ENCODE data around the gene STRADB.

The STRADB gene

GRCh38 chr2:201452058-201452921 is 750 bp downstream of the STRADB start:
- Histone ChIP-seq H3K27me3 (ENCODE audit: control insufficient read depth, insufficient read depth, low read length) (no peaks in the 10 kb centered on the region), H3K9me3 (ENCODE audit: control insufficient read depth, insufficient read depth, low read length) (no peaks in the 10 kb centered on the region), H3K4me1 (ENCODE audit: control insufficient read depth, insufficient read depth, low read length) (no peaks in the 10 kb centered on the region), H3K9ac (ENCODE audit: low read depth, low read length) (peak overlapping the region; percentile 58), H3K36me3 (ENCODE audit: control insufficient read depth, insufficient read depth, low read length) (no peaks in the 10 kb centered on the region), H3K4me3 (ENCODE audit: low read depth, low read length) (peak overlapping the region; percentile 97)

DNA sequence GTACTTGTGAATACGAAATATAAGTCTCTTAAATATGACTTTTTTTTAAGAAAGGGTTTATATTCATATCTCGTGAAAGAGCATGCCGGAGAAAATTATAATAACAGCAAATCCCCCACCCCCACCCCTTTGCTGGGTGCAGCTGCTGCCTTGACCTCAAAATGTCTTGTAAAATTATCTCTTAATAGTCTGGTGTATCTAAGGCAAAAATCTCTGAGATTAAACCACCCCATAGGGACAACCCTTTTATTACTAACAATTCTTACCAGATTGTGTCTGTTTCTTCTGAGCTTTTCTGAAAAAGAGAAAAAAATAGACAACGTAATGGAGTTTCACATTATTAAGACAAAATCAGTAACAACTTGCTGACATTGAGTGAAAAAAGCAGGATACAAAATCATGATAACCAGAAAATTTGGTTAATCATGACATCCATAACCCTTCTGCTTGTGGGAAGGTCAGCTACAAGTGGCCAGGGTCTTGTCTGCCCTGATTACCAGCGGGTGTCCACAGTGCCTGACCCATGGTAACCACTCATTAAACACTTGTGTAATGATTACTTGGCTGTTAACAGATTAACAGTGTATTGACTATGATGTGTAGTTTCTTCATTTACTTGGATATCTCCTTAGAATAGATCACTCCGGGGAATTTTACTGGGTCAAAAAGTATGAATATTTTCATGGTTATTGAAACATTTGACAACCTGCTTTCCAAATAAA is 1.5 kb downstream of the STRADB start:
- peak overlapping the region; percentile 97 for H3K4me3 ChIP-seq (ENCODE audit: low read depth, low read length)
- no peaks in the 10 kb centered on the region for H3K36me3 ChIP-seq (ENCODE audit: control insufficient read depth, insufficient read depth, low read length)
- H3K9me3 ChIP-seq (ENCODE audit: control insufficient read depth, insufficient read depth, low read length): no peaks in the 10 kb centered on the region
- no peak overlapping the region for H3K9ac ChIP-seq (ENCODE audit: low read depth, low read length)
- no peaks in the 10 kb centered on the region for H3K4me1 ChIP-seq (ENCODE audit: control insufficient read depth, insufficient read depth, low read length)
- no peaks in the 10 kb centered on the region for H3K27me3 ChIP-seq (ENCODE audit: control insufficient read depth, insufficient read depth, low read length)

DNA sequence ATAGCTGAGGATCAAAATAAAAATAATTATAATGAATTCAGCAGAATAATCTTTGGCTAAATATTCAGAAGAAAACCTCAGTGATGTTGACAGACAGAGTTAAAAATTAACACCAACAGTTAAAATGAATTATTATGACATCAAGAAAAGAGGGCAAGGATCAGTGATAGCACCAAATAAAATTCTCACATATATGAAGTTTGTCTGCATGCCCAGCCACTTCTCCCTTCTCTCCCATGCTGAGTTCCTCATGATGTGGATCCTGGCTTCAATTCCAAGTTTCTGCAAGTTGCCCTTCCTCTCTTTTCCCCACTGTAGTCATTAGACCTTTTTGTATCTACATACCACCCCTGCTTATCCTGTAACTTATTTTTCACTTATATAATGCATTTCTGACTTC is 6.8 kb downstream of the STRADB start:
- no peaks in the 10 kb centered on the region for H3K9me3 ChIP-seq (ENCODE audit: control insufficient read depth, insufficient read depth, low read length)
- H3K36me3 ChIP-seq (ENCODE audit: control insufficient read depth, insufficient read depth, low read length): no peaks in the 10 kb centered on the region
- H3K4me1 ChIP-seq (ENCODE audit: control insufficient read depth, insufficient read depth, low read length): no peaks in the 10 kb centered on the region
- H3K9ac ChIP-seq (ENCODE audit: low read depth, low read length): no peak overlapping the region
- H3K27me3 ChIP-seq (ENCODE audit: control insufficient read depth, insufficient read depth, low read length): no peaks in the 10 kb centered on the region
- no peak overlapping the region for H3K4me3 ChIP-seq (ENCODE audit: low read depth, low read length)

DNA sequence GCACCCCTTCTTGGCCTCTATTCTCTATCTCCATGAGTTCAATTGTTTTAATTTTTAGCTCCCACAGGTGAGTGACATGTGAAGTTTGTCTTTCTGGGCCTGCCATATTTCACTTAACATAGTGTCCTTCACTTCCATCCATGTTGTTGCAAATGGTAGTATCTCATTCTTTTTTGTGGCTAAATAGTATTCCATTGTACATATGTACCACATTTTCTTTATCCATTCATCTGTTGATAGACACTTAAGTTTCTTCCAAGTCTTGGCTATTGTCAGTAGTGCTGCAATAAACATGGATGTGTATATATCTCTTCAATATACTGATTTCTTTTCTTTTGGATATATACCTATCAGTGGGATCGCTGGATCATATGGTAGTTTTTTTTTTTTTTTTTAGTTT is 9.0 kb downstream of the STRADB start:
- Histone ChIP-seq H3K9ac (ENCODE audit: low read depth, low read length) (no peak overlapping the region), H3K9me3 (ENCODE audit: control insufficient read depth, insufficient read depth, low read length) (no peaks in the 10 kb centered on the region), H3K4me1 (ENCODE audit: control insufficient read depth, insufficient read depth, low read length) (no peaks in the 10 kb centered on the region), H3K36me3 (ENCODE audit: control insufficient read depth, insufficient read depth, low read length) (no peaks in the 10 kb centered on the region), H3K4me3 (ENCODE audit: low read depth, low read length) (no peak overlapping the region), H3K27me3 (ENCODE audit: control insufficient read depth, insufficient read depth, low read length) (no peaks in the 10 kb centered on the region)

GRCh38 chr2:201464547-201464946 is 13.0 kb downstream of the STRADB start:
- no peaks in the 10 kb centered on the region for H3K4me1 ChIP-seq (ENCODE audit: control insufficient read depth, insufficient read depth, low read length)
- no peaks in the 10 kb centered on the region for H3K9me3 ChIP-seq (ENCODE audit: control insufficient read depth, insufficient read depth, low read length)
- no peaks in the 10 kb centered on the region for H3K27me3 ChIP-seq (ENCODE audit: control insufficient read depth, insufficient read depth, low read length)
- H3K4me3 ChIP-seq (ENCODE audit: low read depth, low read length): no peak overlapping the region
- H3K36me3 ChIP-seq (ENCODE audit: control insufficient read depth, insufficient read depth, low read length): no peaks in the 10 kb centered on the region
- no peak overlapping the region for H3K9ac ChIP-seq (ENCODE audit: low read depth, low read length)

DNA sequence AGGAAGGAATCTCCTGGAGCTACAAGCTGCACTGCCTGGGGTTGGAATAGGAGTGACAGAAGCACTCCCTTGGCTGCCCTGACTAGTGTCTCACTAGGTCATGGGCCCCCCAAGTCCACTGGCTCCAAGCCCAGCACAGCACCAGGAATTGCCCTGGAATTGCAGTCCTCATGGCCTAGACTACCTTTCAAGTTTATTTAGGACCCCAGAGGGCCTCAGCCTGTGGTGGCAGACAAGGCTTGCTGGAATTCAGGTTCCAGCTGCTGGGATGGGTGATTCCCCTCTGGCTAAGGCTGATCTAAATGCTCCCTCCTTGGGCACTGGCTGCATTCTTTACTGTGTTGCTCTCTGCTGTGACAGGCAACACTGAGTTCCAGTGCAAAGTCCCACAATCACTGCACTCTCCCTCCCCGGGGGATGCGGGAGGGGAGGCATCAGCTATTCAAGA is 14.0 kb downstream of the STRADB start:
- H3K27me3 ChIP-seq (ENCODE audit: control insufficient read depth, insufficient read depth, low read length): no peaks in the 10 kb centered on the region
- H3K9ac ChIP-seq (ENCODE audit: low read depth, low read length): no peak overlapping the region
- H3K9me3 ChIP-seq (ENCODE audit: control insufficient read depth, insufficient read depth, low read length): no peaks in the 10 kb centered on the region
- no peaks in the 10 kb centered on the region for H3K36me3 ChIP-seq (ENCODE audit: control insufficient read depth, insufficient read depth, low read length)
- peaks cover under 1% of the 10 kb centered on the region for H3K4me1 ChIP-seq (ENCODE audit: control insufficient read depth, insufficient read depth, low read length)
- no peak overlapping the region for H3K4me3 ChIP-seq (ENCODE audit: low read depth, low read length)

- Histone ChIP-seq H3K9ac (ENCODE audit: low read depth, low read length) (no peak overlapping the region), H3K9me3 (ENCODE audit: control insufficient read depth, insufficient read depth, low read length) (no peaks in the 10 kb centered on the region), H3K27me3 (ENCODE audit: control insufficient read depth, insufficient read depth, low read length) (no peaks in the 10 kb centered on the region), H3K4me3 (ENCODE audit: low read depth, low read length) (no peak overlapping the region), H3K36me3 (ENCODE audit: control insufficient read depth, insufficient read depth, low read length) (no peaks in the 10 kb centered on the region), H3K4me1 (ENCODE audit: control insufficient read depth, insufficient read depth, low read length) (peaks cover 5% of the 10 kb centered on the region)
These were observed 14.6 kb downstream of the STRADB start for GRCh38 chr2:201466050-201466675.

GRCh38 chr2:201467666-201468065 is 16.1 kb downstream of the STRADB start:
- H3K9me3 ChIP-seq (ENCODE audit: control insufficient read depth, insufficient read depth, low read length): no peaks in the 10 kb centered on the region
- no peak overlapping the region for H3K4me3 ChIP-seq (ENCODE audit: low read depth, low read length)
- H3K36me3 ChIP-seq (ENCODE audit: control insufficient read depth, insufficient read depth, low read length): no peaks in the 10 kb centered on the region
- peaks cover 5% of the 10 kb centered on the region for H3K4me1 ChIP-seq (ENCODE audit: control insufficient read depth, insufficient read depth, low read length)
- H3K9ac ChIP-seq (ENCODE audit: low read depth, low read length): no peak overlapping the region
- no peaks in the 10 kb centered on the region for H3K27me3 ChIP-seq (ENCODE audit: control insufficient read depth, insufficient read depth, low read length)

- H3K4me1 ChIP-seq (ENCODE audit: control insufficient read depth, insufficient read depth, low read length): peaks cover 5% of the 10 kb centered on the region
- H3K27me3 ChIP-seq (ENCODE audit: control insufficient read depth, insufficient read depth, low read length): no peaks in the 10 kb centered on the region
- no peaks in the 10 kb centered on the region for H3K36me3 ChIP-seq (ENCODE audit: control insufficient read depth, insufficient read depth, low read length)
- no peak overlapping the region for H3K4me3 ChIP-seq (ENCODE audit: low read depth, low read length)
- no peaks in the 10 kb centered on the region for H3K9me3 ChIP-seq (ENCODE audit: control insufficient read depth, insufficient read depth, low read length)
- no peak overlapping the region for H3K9ac ChIP-seq (ENCODE audit: low read depth, low read length)
These were observed 19.5 kb downstream of the STRADB start for GRCh38 chr2:201470821-201471731.

GRCh38 chr2:201471732-201472393 is 20.3 kb downstream of the STRADB start:
- no peak overlapping the region for H3K9ac ChIP-seq (ENCODE audit: low read depth, low read length)
- no peaks in the 10 kb centered on the region for H3K36me3 ChIP-seq (ENCODE audit: control insufficient read depth, insufficient read depth, low read length)
- H3K4me3 ChIP-seq (ENCODE audit: low read depth, low read length): no peak overlapping the region
- H3K27me3 ChIP-seq (ENCODE audit: control insufficient read depth, insufficient read depth, low read length): no peaks in the 10 kb centered on the region
- no peaks in the 10 kb centered on the region for H3K9me3 ChIP-seq (ENCODE audit: control insufficient read depth, insufficient read depth, low read length)
- peaks cover 5% of the 10 kb centered on the region for H3K4me1 ChIP-seq (ENCODE audit: control insufficient read depth, insufficient read depth, low read length)

- Histone ChIP-seq H3K36me3 (ENCODE audit: control insufficient read depth, insufficient read depth, low read length) (no peaks in the 10 kb centered on the region), H3K27me3 (ENCODE audit: control insufficient read depth, insufficient read depth, low read length) (no peaks in the 10 kb centered on the region), H3K4me3 (ENCODE audit: low read depth, low read length) (no peak overlapping the region), H3K4me1 (ENCODE audit: control insufficient read depth, insufficient read depth, low read length) (peaks cover 5% of the 10 kb centered on the region), H3K9me3 (ENCODE audit: control insufficient read depth, insufficient read depth, low read length) (no peaks in the 10 kb centered on the region), H3K9ac (ENCODE audit: low read depth, low read length) (no peak overlapping the region)
These were observed 20.9 kb downstream of the STRADB start for GRCh38 chr2:201472411-201472810.

All from iPS-15b (cell line).